Measurements from ENCODE around the gene GSTM5. TPM values are rescaled to one million over a fixed set of nuclear protein-coding genes. Genes with fewer than 3 reads are reported as not detected.
A peak's percentile ranks its signal among the peaks of the same experiment; 100 is the strongest.

Gene GSTM5
- total RNA-seq, 1 experiment from 2014 or later, result not detected

GRCh38 chr1:109730666-109731065 lies 18.6 kb downstream of the GSTM5 start:
- CTCF ChIA-PET, result no interaction called here
- Mint-ChIP-seq H3K36me3 (ENCODE audit: insufficient read depth, unreplicated experiment) (peaks cover 11% of the 10 kb centered on the region), H3K27ac (ENCODE audit: unreplicated experiment) (no peak overlapping the region), H3K27me3 (ENCODE audit: unreplicated experiment) (no peaks in the 10 kb centered on the region), H3K9me3 (ENCODE audit: low read depth, unreplicated experiment) (peaks cover 3% of the 10 kb centered on the region), H3K4me3 (ENCODE audit: low read depth, unreplicated experiment) (peak overlapping the region; percentile 54), H3K4me1 (ENCODE audit: low read depth, unreplicated experiment) (peaks cover 32% of the 10 kb centered on the region)
- BruUV-seq (replicated peaks), result no TSS peak
- no peak for TF ChIP-seq CTCF (IDR thresholded peaks at IDR 0.05; ENCODE audit: unreplicated experiment)
- no peak for DNase-seq
- intact Hi-C loops (cut with micrococcal nuclease; ENCODE audit: unreplicated experiment), result no loop called here

GRCh38 chr1:109732390-109732881 lies 20.4 kb downstream of the GSTM5 start:
- CTCF ChIA-PET, result interaction anchor here (0.6 kb wide), 1 partner anchor 47 kb away, joined by 3 read pairs; no protein-coding TSS in a partner anchor
- no TSS peak for BruUV-seq (replicated peaks)

DNA sequence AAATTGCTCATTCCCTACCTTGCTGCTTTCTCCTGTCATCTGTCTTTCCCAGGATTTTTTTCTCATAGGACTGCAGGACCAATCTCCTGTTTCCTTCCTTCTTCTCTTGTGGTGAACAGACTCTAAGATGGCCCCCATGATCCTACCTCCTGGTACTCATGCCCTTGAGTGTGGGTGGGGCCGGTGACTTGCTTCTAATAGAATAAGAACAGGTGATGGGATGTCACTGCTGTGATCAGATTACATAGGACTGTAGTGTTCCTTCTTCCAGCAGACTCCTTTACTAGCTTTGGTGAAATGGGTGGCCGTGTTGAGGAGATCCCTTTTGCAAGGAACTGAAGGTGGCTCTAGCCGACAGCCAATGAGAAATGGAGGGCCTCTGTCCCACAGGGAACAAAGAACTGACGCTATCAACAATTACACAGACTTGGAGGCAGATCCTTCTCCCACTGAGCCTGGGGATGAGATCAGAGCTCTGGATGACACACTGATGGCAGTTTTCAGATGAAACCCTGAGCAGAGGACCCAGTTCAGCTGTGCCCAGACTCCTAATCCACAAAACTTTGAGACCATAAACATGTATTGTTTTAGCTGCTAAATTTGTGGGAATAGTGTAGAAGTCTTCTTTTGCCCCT lies 21.3 kb downstream of the GSTM5 start:
- no peaks in the 10 kb centered on the region for H3K27me3 Mint-ChIP-seq (ENCODE audit: unreplicated experiment)
- peaks cover 3% of the 10 kb centered on the region for H3K9me3 Mint-ChIP-seq (ENCODE audit: low read depth, unreplicated experiment)
- no peak overlapping the region for H3K27ac Mint-ChIP-seq (ENCODE audit: unreplicated experiment)
- intact Hi-C loops (cut with micrococcal nuclease; ENCODE audit: unreplicated experiment), result no loop called here
- CTCF ChIA-PET, result no interaction called here
- no TSS peak for BruUV-seq (replicated peaks)
- H3K36me3 Mint-ChIP-seq (ENCODE audit: insufficient read depth, unreplicated experiment), result peaks cover 21% of the 10 kb centered on the region
- no peak overlapping the region for H3K4me3 Mint-ChIP-seq (ENCODE audit: low read depth, unreplicated experiment)
- DNase-seq, result no peak
- TF ChIP-seq CTCF (IDR thresholded peaks at IDR 0.05; ENCODE audit: unreplicated experiment), result no peak
- H3K4me1 Mint-ChIP-seq (ENCODE audit: low read depth, unreplicated experiment), result peaks cover 32% of the 10 kb centered on the region

More at GRCh38 chr1:109732390-109732881, 20.4 kb downstream of the GSTM5 start:
- intact Hi-C loops (cut with micrococcal nuclease; ENCODE audit: unreplicated experiment), result no loop called here
- Mint-ChIP-seq H3K27ac (ENCODE audit: unreplicated experiment) (peak overlapping the region; percentile 83), H3K36me3 (ENCODE audit: insufficient read depth, unreplicated experiment) (peaks cover 21% of the 10 kb centered on the region), H3K27me3 (ENCODE audit: unreplicated experiment) (no peaks in the 10 kb centered on the region), H3K4me3 (ENCODE audit: low read depth, unreplicated experiment) (peak overlapping the region; percentile 54), H3K9me3 (ENCODE audit: low read depth, unreplicated experiment) (peaks cover 3% of the 10 kb centered on the region), H3K4me1 (ENCODE audit: low read depth, unreplicated experiment) (peaks cover 32% of the 10 kb centered on the region)
- DNase-seq, result no peak
- TF ChIP-seq CTCF (IDR thresholded peaks at IDR 0.05; ENCODE audit: unreplicated experiment), result no peak

DNA sequence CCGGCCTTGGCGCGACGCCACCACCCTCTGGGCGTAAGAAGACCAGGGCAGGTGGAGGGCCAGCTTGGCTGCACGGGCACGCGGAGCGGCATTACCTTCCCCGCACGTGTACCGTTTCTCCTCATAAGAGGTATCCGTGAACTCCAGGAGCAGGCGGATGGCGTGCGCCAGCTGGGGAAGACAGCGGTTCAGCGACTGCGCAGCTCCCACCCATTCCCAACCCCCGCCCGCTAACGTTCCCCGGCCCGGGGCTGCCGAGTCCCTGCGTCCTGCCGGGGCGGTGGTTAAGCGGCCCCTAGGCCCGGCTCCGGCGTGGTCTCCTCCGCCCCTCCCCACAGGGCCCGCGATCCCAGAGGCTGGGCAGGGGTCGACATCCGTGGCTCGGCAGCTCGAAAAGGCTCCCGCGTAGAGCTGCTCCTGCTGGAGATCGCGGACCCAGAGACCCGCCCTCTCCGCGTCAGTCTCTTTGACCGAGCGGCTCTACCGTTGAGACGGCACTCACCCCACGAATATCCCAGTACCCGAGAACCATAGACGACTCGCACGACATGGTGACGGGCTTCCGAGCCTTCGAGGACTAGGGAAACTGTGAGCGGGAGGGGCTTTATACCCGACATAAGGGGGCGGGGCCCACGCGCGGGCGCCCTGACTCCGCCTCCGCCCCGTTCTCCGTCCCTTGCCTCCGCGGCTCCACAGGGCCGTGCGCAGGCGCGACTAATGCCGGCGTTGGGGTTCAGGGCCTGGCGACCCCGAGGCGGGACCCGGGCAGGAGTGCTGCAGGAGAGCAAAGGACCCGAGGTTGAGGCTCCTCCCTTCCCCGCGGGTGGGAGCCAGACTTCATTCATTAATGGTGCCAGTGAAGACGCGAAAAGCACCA lies 27.9 kb downstream of the GSTM5 start:
- Mint-ChIP-seq H3K9me3 (ENCODE audit: low read depth, unreplicated experiment) (no peaks in the 10 kb centered on the region), H3K4me1 (ENCODE audit: low read depth, unreplicated experiment) (peaks cover 10% of the 10 kb centered on the region), H3K27me3 (ENCODE audit: unreplicated experiment) (no peaks in the 10 kb centered on the region), H3K36me3 (ENCODE audit: insufficient read depth, unreplicated experiment) (peaks cover 28% of the 10 kb centered on the region), H3K4me3 (ENCODE audit: low read depth, unreplicated experiment) (peak overlapping the region; percentile 62), H3K27ac (ENCODE audit: unreplicated experiment) (peak overlapping the region; percentile 28)
- no peak for TF ChIP-seq CTCF (IDR thresholded peaks at IDR 0.05; ENCODE audit: unreplicated experiment)
- no TSS peak for BruUV-seq (replicated peaks)
- peak; percentile 76 for DNase-seq
- CTCF ChIA-PET, result interaction anchor here (0.9 to 1.0 kb wide), 2 partner anchors 22 to 245 kb away, joined by 3 read pairs; partner anchors contain the start of gene AHCYL1
- intact Hi-C loops (cut with micrococcal nuclease; ENCODE audit: unreplicated experiment), result no loop called here

Measured in Calu3 (cell line).